KOPT-K1 (cell line): ENCODE results near the gene GABPA.
A peak's percentile ranks its signal among the peaks of the same experiment; 100 is the strongest.

ENCODE experiments used
- H3K27ac ChIP-seq: fragments of 200-600 bp; sonication (generic); 2 replicates; pipeline ENCODE4 v1.5.1; 2016; ENCODE audit warnings: antibody characterized with exemption, mild to moderate bottlenecking, low read depth, low read length; ENCODE audit not compliant: poor library complexity, severe bottlenecking
- H3K36me3 ChIP-seq: fragments of 200-600 bp; sonication (generic); 2 replicates; pipeline ENCODE4 v1.5.1; 2017; ENCODE audit warnings: antibody characterized with exemption, mild to moderate bottlenecking, low read length, moderate library complexity; ENCODE audit not compliant: insufficient read depth
- H3K9me3 ChIP-seq: fragments of 200-600 bp; sonication (generic); 2 replicates; pipeline ENCODE4 v1.5.1; 2017; ENCODE audit warnings: antibody characterized with exemption, low read length, mild to moderate bottlenecking; ENCODE audit not compliant: insufficient read depth, poor library complexity, severe bottlenecking

GABPA gene

DNA sequence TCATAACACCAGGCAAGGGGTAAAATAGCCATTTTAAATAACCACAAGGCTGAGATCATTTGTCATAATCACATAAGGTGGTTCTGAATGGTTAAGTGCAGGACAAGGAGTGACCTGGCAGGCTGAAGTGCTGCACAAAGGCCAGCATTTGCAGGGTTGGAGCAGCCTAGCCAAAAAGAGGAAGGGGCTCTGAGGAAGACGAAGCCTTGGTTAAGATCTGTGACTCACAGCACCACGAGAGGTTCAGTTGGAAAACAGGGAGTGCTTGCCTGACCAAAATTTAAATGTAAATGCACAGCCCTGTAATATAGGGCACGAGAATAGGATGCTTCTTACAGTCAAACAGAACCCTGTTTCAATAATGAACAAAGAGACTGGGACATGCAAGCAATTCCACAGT is 12.1 kb upstream of the GABPA start:
- Histone ChIP-seq H3K9me3 (no peaks in the 10 kb centered on the region), H3K36me3 (peaks cover 72% of the 10 kb centered on the region), H3K27ac (no peak overlapping the region)

DNA sequence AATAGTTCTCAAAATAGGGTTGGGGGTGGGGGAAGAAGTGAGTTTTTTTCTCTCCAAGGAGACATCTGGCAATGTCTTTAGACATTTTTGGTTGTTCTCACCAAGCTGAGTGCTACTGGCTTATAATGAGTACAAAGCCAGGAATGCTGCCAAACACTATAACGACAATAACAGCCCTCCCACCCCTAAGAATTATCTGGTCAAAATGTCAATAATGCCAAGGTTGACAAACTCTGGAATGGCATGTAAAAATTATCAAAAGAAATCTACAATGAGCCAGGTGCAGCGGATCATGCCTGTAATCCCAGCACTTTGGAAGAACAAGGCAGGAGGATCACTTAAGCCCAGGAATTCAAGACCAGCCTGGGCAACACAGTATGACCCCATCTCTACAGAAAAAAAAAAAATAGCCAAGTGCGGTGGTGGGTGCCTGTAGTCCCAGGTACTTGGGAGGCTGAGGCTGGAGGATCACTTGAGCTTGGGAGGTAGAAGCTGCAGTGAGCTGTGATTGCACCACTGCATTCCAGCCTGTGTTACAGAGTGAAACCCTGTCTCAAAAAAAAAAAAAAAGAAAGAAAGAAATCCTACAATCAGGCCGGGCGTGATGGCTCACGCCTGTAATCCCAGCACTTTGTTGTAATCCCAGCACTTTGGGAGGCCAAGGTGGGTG is 2.5 kb upstream of the GABPA start:
- no peaks in the 10 kb centered on the region for H3K9me3 ChIP-seq
- no peak overlapping the region for H3K27ac ChIP-seq
- peaks cover 52% of the 10 kb centered on the region for H3K36me3 ChIP-seq

DNA sequence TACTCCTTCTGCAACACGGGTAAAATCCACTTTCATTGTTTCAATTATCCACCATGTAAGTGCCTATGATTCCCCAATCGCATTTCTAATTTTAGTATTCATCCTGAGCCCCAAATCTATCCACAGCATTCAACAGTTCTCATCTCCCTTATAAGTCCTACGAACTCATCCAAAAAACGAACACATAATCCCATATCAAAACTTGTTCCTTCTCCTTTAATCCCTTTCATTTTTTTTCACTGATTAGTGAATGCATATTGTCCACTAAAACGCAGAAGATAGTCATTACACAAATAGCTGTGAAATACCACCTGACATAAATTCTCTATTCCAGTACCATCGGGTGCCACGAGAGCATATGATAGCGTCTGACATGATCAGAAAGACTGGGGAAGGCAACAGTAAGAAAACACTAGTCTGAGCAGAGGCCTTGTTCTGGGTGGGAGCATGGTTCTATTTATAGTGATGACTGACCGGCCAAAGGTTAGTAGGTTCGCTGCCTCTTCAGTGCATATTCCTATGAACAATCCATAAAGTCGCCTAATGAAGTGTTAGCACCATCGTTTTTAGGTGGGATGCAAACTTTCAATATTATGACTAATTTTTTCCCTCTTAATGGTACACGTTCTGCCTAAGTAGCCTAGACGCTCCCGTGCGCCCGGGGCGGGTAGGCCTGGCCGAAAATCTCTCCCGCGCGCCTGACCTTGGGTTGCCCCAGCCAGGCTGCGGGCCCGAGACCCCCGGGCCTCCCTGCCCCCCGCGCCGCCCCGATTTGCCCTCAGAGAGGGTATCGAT is 716 bp upstream of the GABPA start:
- Histone ChIP-seq H3K27ac (peak overlapping the region; percentile 97), H3K9me3 (no peaks in the 10 kb centered on the region), H3K36me3 (peaks cover 40% of the 10 kb centered on the region)

DNA sequence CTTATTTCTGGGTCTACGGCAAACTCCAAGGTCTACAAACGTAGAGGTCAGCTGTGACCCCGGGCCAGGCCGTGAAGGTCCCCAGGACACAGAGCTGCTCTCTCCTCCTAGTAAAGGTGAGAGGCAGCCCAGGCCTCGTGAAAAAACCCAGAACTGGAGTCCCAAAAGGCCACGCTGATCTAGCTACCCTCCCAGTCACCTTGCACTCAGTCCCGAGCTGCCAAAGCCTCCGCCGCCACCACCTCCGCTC is 193 bp upstream of the GABPA start:
- H3K27ac ChIP-seq = peak overlapping the region; percentile 97

DNA sequence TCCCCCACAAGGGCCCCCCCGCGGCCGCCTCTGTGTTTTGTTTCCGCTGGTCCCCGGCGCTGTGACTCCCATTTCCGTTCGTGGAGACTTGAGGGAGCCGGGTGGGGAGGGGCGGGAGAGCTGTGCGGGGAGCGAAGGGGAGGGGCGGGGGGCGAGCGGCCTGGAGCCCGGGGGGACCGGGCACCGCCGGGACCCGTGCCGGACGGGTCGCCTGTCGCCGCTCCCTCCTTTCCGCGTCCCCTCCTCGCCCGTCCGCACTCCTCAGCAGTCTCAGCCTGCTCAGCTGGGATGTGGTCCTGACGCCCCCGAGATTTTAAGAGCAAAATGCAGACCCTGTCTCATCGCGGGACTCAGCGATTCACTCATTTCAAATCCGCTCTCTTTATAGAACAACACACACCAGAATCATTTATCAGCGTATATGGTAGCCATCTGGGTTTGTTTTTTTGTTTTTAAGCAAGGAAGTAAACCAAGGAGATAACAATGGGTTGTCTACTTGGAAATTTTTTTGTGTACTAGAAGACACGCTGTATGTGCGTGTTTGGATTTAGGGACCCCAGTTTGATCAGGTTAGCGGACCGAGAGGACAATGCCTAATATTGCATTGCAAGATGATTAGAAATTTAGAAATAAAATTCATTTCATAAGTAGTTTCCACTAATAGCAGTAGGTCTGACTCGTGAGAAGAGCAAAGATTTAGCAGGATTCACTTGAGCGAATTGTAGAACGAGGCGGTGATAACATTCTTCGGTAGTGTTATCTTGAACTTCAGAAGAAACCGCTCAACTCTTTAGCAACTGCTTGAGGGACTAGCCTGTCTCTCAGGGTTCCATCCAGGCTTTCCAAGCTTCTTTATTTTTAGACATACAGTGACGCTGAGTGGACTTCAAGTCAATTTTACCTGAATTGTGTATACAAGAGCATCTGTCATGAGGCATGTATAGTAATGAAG is 1.1 kb downstream of the GABPA start:
- H3K36me3 ChIP-seq = peaks cover 22% of the 10 kb centered on the region
- peak overlapping the region; percentile 97 for H3K27ac ChIP-seq
- no peaks in the 10 kb centered on the region for H3K9me3 ChIP-seq

More for the DNA sequence above, 193 bp upstream of the GABPA start:
- no peaks in the 10 kb centered on the region for H3K9me3 ChIP-seq
- peaks cover 35% of the 10 kb centered on the region for H3K36me3 ChIP-seq

DNA sequence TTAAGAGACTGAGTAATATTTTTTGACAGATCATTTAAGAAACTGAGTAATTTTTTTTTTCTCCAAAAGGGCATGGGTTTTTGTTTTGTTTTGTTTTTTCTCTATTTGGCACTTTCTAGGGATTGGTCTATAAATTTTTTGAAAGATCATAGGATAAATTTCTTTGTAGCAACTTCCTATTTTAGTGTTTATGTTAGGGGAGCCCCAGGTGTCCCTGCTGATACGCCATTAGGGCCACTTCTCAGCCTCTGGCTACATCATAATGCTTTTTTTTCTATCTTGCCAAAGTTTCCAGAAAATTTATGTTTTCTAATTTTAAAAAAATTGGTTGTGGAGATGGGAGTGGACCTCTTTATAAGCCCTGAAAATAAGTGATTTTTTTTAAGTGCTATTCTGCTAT is 2.6 kb downstream of the GABPA start:
- no peaks in the 10 kb centered on the region for H3K9me3 ChIP-seq
- H3K27ac ChIP-seq = no peak overlapping the region
- H3K36me3 ChIP-seq = peaks cover 17% of the 10 kb centered on the region

DNA sequence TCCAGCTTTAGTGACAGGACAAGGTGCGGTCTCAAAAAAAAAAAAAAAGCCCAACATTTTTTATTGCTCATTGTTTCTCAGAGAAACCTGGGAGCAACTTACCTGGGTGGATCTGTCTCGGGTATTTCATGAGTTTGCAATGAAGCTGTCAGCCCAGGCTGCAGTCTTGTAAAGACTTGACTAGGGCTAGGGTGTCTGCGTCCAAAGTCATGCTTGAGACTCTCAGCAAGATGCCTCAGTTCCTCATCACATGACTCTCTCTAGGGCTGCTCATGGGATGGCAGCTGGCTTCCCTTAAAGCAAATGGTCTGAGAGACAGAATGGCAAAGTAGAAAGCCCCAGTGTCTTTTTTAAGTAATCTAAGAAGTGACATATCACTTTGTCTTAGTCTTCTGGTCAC is 8.1 kb downstream of the GABPA start:
- Histone ChIP-seq H3K27ac (no peak overlapping the region), H3K36me3 (peaks cover 52% of the 10 kb centered on the region), H3K9me3 (no peaks in the 10 kb centered on the region)

DNA sequence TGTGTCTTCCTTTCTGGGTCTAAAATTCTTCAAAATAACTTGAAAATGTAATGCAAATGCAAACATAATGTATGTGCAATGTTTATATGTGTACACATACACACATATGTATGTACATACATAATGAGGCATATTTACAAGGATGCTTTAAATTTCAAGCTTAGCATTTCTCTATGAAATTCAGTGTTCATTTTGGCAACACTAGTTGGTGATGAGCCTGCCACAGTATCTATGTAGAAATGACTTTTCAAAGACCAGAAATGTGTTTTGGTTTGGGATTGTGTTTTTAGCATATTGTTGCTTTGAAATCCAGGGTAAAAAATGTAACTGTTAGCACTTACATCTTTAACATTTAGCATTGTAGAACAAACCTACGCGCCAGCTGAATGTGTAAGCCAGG is 10.1 kb downstream of the GABPA start:
- Histone ChIP-seq H3K27ac (no peak overlapping the region), H3K36me3 (peaks cover 63% of the 10 kb centered on the region), H3K9me3 (no peaks in the 10 kb centered on the region)

DNA sequence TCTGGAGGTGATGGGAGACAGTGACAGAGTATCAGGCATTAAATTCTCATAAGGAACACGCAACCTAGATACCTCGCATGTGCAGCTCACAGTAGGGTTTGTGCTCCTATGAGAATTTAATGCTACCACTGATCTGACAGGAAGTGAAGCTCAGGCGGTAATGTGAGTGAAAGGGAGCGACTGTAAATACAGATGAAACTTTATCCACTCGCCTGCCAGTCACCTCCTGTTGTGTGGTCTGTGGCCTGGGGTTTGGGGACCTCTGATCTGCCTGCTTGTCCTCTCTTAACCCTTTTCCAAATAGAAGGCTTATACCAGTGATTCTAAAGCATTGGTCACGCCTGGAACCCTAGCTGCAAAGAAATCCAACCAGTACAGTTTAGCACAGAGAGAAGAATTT is 15.3 kb downstream of the GABPA start:
- Histone ChIP-seq H3K36me3 (peaks cover 75% of the 10 kb centered on the region), H3K27ac (peak overlapping the region; percentile 46), H3K9me3 (no peaks in the 10 kb centered on the region)

DNA sequence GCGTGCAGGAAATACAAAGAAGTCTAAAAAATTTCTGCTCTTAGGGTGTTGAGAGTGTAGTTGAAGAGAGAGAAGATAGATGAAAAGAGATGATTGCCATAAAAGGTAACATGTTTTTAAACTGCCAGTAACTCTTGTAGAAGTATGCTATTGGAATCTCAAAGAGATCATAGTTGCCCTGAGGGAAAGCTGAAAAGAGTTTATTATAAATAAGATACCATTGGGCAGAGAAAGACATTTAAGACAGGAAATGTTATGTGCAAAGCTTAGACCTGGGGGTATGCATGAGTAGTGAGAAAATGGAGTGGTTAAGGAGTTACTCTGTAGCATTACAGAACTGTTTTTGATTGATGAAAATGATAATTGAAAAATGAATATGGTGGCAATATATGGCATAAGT is 17.6 kb downstream of the GABPA start:
- no peak overlapping the region for H3K27ac ChIP-seq
- peaks cover 69% of the 10 kb centered on the region for H3K36me3 ChIP-seq
- no peaks in the 10 kb centered on the region for H3K9me3 ChIP-seq

DNA sequence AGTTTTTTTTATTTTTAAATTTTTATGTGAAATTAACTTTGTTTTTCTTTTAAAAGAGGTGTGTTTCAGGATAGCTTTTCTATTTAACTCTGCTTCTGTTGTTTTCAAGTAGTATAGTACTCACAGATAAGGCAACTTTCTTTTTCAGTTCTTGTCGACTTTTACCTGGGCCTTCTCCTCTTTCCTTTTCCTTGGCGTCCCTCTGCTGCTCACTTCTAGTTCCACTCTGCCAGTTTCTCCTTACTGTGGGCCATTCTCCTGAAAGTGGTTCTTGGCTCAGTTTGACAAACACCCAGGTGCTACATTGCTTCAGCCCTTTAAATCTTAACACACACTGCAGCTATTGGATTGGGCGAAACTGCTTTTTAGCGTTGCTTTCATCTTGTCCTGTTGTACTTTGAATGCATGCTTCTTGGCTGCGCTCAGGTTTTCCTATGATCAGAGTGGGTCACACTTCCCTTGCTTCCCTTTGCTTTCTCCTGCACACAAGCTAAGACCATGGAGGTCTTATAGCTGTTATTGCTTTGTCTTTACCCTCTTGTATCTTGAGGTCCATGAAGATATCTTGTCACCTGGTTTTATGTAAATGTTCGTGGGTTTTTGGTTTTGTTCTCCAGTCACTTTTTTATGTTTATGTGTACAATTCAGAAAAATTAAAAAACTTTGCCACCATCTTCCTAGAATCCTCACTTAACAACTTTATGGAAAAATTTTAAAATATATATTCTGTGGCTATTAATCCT is 21.6 kb downstream of the GABPA start:
- Histone ChIP-seq H3K36me3 (peaks cover 82% of the 10 kb centered on the region), H3K9me3 (no peaks in the 10 kb centered on the region), H3K27ac (peak overlapping the region; percentile 4)

DNA sequence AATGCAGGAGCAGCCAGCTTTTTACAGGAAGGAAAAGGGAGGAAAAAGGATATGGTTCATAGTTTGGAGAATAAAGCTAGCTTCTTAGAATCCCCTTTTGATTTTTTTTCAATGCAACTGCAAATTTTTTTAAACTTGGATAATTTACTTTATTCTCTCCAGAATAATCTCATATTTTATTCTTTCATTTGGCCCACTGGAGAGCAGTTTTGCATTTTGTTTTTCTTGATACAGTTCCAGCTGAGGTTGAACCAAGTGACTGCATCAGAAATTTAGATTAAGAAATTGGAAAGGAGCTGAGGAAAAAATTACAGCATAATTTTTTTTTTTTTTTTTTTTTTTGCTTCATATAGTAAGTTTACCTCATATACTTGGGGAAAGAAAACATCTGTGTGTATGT is 22.8 kb downstream of the GABPA start:
- H3K36me3 ChIP-seq = peaks cover 84% of the 10 kb centered on the region
- no peak overlapping the region for H3K27ac ChIP-seq
- no peaks in the 10 kb centered on the region for H3K9me3 ChIP-seq

DNA sequence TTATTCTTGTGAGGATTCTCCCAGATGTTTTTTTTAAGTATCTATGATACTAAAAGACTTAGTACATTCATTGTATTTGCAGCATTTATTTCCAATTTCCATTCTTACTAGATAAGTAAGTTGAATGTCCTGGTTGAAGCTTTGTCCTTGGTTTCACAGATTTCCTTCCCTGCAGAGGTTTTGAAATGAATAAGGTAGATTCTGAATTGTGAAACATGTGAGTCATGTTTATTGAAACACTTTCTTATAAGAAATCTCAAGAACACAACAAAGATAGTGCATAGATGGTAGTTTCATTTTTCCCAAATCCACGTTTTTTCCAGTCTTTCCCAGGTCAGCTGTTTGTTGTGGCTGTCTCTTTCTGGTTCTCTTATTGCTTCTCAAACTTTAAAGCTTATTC is 24.8 kb downstream of the GABPA start:
- Histone ChIP-seq H3K27ac (no peak overlapping the region), H3K9me3 (no peaks in the 10 kb centered on the region), H3K36me3 (peaks cover 89% of the 10 kb centered on the region)

DNA sequence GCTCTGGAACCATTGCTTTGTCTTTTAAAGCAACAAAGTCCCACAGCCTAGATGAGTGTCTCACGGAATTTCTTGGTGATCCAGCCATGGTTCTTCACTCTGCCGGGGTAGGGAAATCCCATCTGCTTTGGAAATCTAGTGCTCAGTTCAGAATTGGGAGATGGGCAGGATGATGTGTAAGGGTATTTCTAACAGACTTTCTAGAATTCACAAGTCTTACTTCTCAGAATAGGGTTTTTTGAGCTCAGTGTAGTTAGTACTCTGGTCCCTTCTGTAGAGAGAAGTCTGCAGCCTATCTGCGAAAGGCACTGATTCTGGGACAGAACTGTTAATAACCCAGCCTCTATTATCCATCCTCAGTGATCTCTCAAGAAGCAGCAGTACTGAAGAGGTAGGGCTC is 25.3 kb downstream of the GABPA start:
- Histone ChIP-seq H3K36me3 (peaks cover 89% of the 10 kb centered on the region), H3K27ac (no peak overlapping the region), H3K9me3 (no peaks in the 10 kb centered on the region)

DNA sequence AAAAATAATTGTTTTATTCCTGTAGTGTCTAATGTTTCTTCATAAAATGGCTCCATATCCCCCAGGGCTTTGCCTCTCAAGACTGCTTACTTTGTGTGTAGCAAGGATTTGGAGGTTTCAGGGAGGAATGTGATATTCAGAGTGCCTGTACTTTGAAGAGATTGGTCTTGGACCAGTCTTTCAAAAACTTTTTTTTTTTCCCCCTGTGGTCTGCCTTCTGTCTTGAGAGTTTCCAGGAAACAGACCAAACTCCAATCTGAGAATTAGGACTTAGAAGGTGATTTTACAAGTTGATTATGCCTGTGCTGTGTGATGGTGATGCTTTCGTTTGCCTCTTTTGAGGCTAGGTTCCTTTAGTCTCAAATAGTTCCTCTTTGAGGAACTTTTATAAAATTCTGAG is 25.9 kb downstream of the GABPA start:
- H3K36me3 ChIP-seq = peaks cover 89% of the 10 kb centered on the region
- no peaks in the 10 kb centered on the region for H3K9me3 ChIP-seq
- H3K27ac ChIP-seq = no peak overlapping the region
